ENCODE measurements around the gene TRIM15. TPM values are rescaled to one million over a fixed set of nuclear protein-coding genes. Genes with fewer than 3 reads are reported as not detected.

The TRIM15 gene
- total and polyA plus RNA-seq, 2 experiments from 2014 or later, result not detected

- no peaks in the 10 kb centered on the region for H3K27me3 ChIP-seq (replicated peaks; ENCODE audit: insufficient read depth)
- peaks cover 35% of the 10 kb centered on the region for H3K4me1 ChIP-seq (ENCODE audit: insufficient read depth)
- H3K9ac ChIP-seq, result no peak overlapping the region
- no peaks in the 10 kb centered on the region for H3K9me2 ChIP-seq (ENCODE audit: insufficient read depth)
- in situ Hi-C loops (cut with MboI), result no loop called here
- no peaks in the 10 kb centered on the region for H4K20me1 ChIP-seq (ENCODE audit: insufficient read depth)
- H3K9me3 ChIP-seq (ENCODE audit: low read depth), result no peaks in the 10 kb centered on the region
- peaks cover 15% of the 10 kb centered on the region for H3F3A ChIP-seq (ENCODE audit: insufficient read depth)
- no peaks in the 10 kb centered on the region for H3K36me3 ChIP-seq (ENCODE audit: low read depth)
- H2AFZ ChIP-seq, result no peak overlapping the region
- 80% methylated on average over 3 of the region's 3 CpGs for WGBS, 2 experiments (ENCODE audit: low coverage in 1 of 2, low lambda C conversion rate in 2 of 2, missing lambda C conversion rate in 2 of 2)
- no peak for DNase-seq
- H3K4me3 ChIP-seq, result no peak overlapping the region
- no peak for TF ChIP-seq EZH2phosphoT487 (IDR thresholded peaks at IDR 0.05; ENCODE audit: insufficient read depth, low read depth)
- no peak for TF ChIP-seq EZH2 (IDR thresholded peaks at IDR 0.05; ENCODE audit: insufficient read depth, poor library complexity, severe bottlenecking)
- H3K4me2 ChIP-seq (ENCODE audit: unreplicated experiment), result no peak overlapping the region
- H3K79me2 ChIP-seq (ENCODE audit: insufficient read depth), result no peaks in the 10 kb centered on the region
- H3K27ac ChIP-seq, result no peak overlapping the region
These were observed 10.3 kb upstream of the TRIM15 start for GRCh38 chr6:30152910-30153610.

GRCh38 chr6:30154061-30154460 lies 9.3 kb upstream of the TRIM15 start:
- H4K20me1 ChIP-seq (ENCODE audit: insufficient read depth), result no peaks in the 10 kb centered on the region
- no peak overlapping the region for H3K9ac ChIP-seq
- H3F3A ChIP-seq (ENCODE audit: insufficient read depth), result peaks cover 15% of the 10 kb centered on the region
- no peak overlapping the region for H3K4me3 ChIP-seq
- DNase-seq, result no peak
- H3K9me2 ChIP-seq (ENCODE audit: insufficient read depth), result no peaks in the 10 kb centered on the region
- H3K27me3 ChIP-seq (replicated peaks; ENCODE audit: insufficient read depth), result no peaks in the 10 kb centered on the region
- H3K9me3 ChIP-seq (ENCODE audit: low read depth), result no peaks in the 10 kb centered on the region
- H3K79me2 ChIP-seq (ENCODE audit: insufficient read depth), result no peaks in the 10 kb centered on the region
- no peaks in the 10 kb centered on the region for H3K36me3 ChIP-seq (ENCODE audit: low read depth)
- in situ Hi-C loops (cut with MboI), result no loop called here
- TF ChIP-seq EZH2phosphoT487 (IDR thresholded peaks at IDR 0.05; ENCODE audit: insufficient read depth, low read depth) (no peak), EZH2 (IDR thresholded peaks at IDR 0.05; ENCODE audit: insufficient read depth, poor library complexity, severe bottlenecking) (no peak)
- peaks cover 35% of the 10 kb centered on the region for H3K4me1 ChIP-seq (ENCODE audit: insufficient read depth)
- no peak overlapping the region for H2AFZ ChIP-seq
- no peak overlapping the region for H3K27ac ChIP-seq
- H3K4me2 ChIP-seq (ENCODE audit: unreplicated experiment), result no peak overlapping the region
- WGBS, 2 experiments (ENCODE audit: low coverage in 1 of 2, low lambda C conversion rate in 2 of 2, missing lambda C conversion rate in 2 of 2), result 63 to 81% methylated on average over 14 to 17 of the region's 17 CpGs

GRCh38 chr6:30154709-30155519 lies 8.4 kb upstream of the TRIM15 start:
- Histone ChIP-seq H3K9me2 (ENCODE audit: insufficient read depth) (no peaks in the 10 kb centered on the region), H3K9me3 (ENCODE audit: low read depth) (no peaks in the 10 kb centered on the region), H3K4me1 (ENCODE audit: insufficient read depth) (peaks cover 35% of the 10 kb centered on the region), H3K4me2 (ENCODE audit: unreplicated experiment) (peak overlapping the region; percentile 54), H3K27ac (no peak overlapping the region), H3K27me3 (replicated peaks; ENCODE audit: insufficient read depth) (no peaks in the 10 kb centered on the region), H3K79me2 (ENCODE audit: insufficient read depth) (no peaks in the 10 kb centered on the region), H3K9ac (no peak overlapping the region), H3F3A (ENCODE audit: insufficient read depth) (peaks cover 15% of the 10 kb centered on the region), H4K20me1 (ENCODE audit: insufficient read depth) (no peaks in the 10 kb centered on the region), H2AFZ (no peak overlapping the region), H3K4me3 (0 out of 2 replicates have a peak overlapping the region, but pooled peaks have one; percentile 36), H3K36me3 (ENCODE audit: low read depth) (no peaks in the 10 kb centered on the region)
- TF ChIP-seq EZH2 (IDR thresholded peaks at IDR 0.05; ENCODE audit: insufficient read depth, poor library complexity, severe bottlenecking) (no peak), EZH2phosphoT487 (IDR thresholded peaks at IDR 0.05; ENCODE audit: insufficient read depth, low read depth) (no peak)
- DNase-seq, result peak; percentile 89
- in situ Hi-C loops (cut with MboI), result no loop called here
- 29 to 37% methylated on average over 12 of the region's 12 CpGs for WGBS, 2 experiments (ENCODE audit: low coverage in 1 of 2, low lambda C conversion rate in 2 of 2, missing lambda C conversion rate in 2 of 2)

- Histone ChIP-seq H3K4me2 (ENCODE audit: unreplicated experiment) (no peak overlapping the region), H2AFZ (peak overlapping the region; percentile 53; the same call in 1 of the 2 replicates), H3K9me3 (ENCODE audit: low read depth) (no peaks in the 10 kb centered on the region), H3F3A (ENCODE audit: insufficient read depth) (peaks cover 15% of the 10 kb centered on the region), H3K27me3 (replicated peaks; ENCODE audit: insufficient read depth) (no peaks in the 10 kb centered on the region), H3K4me3 (no peak overlapping the region), H4K20me1 (ENCODE audit: insufficient read depth) (no peaks in the 10 kb centered on the region), H3K9me2 (ENCODE audit: insufficient read depth) (no peaks in the 10 kb centered on the region), H3K4me1 (ENCODE audit: insufficient read depth) (peaks cover 35% of the 10 kb centered on the region), H3K9ac (no peak overlapping the region), H3K79me2 (ENCODE audit: insufficient read depth) (no peaks in the 10 kb centered on the region), H3K27ac (no peak overlapping the region), H3K36me3 (ENCODE audit: low read depth) (no peaks in the 10 kb centered on the region)
- 76% methylated on average over 2 of the region's 2 CpGs for WGBS, 2 experiments (ENCODE audit: low coverage in 1 of 2, low lambda C conversion rate in 2 of 2, missing lambda C conversion rate in 2 of 2)
- DNase-seq, result peak; percentile 21
- in situ Hi-C loops (cut with MboI), result no loop called here
- TF ChIP-seq EZH2phosphoT487 (IDR thresholded peaks at IDR 0.05; ENCODE audit: insufficient read depth, low read depth) (no peak), EZH2 (IDR thresholded peaks at IDR 0.05; ENCODE audit: insufficient read depth, poor library complexity, severe bottlenecking) (no peak)
These were observed 7.7 kb upstream of the TRIM15 start for GRCh38 chr6:30155520-30156261.

Measured in GM23248 (cell line).